PC-3 (cell line): ENCODE results near the gene DLG1. TPM values are rescaled to one million over a fixed set of nuclear protein-coding genes. Genes with fewer than 3 reads are reported as not detected.

Experiments used
- ATAC-seq: fragments of 200-7000 bp; cut with Tn5 transposase; 2 replicates; pipeline ENCODE4 v1.9.1; 2020; ENCODE audit warnings: mild to moderate bottlenecking, moderate library complexity
- BruUV-seq: library from RNA; stranded (reverse); fragments of 400-500 nt; replicated peaks from 2 replicates; lab custom pipeline; 2021; lab: Mats Ljungman, UMichigan
- CTCF ChIA-PET: fragments of 300-600 bp; sonication (Branson Sonifier 250); formaldehyde crosslinking; loops from one replicate; lab custom pipeline; 2022; ENCODE audit warnings: antibody characterized with exemption; lab: Charles Lee
- POLR2A ChIA-PET: fragments of 300-600 bp; sonication (Branson Sonifier 250); formaldehyde crosslinking; loops from one replicate; lab custom pipeline; 2022; ENCODE audit warnings: antibody characterized with exemption; ENCODE audit not compliant: unreplicated experiment; lab: Charles Lee
- DNase-seq: peaks from one replicate; pipeline ENCODE4 v3.0.0-alpha.2; 2015
- H2AFZ ChIP-seq: fragments of 300-600 bp; sonication (generic); 2 replicates; pipeline ENCODE4 v1.6.0; 2016; ENCODE audit warnings: antibody characterized with exemption, low read length
- H3F3A ChIP-seq: fragments of 300-600 bp; sonication (generic); one replicate; pipeline ENCODE4 v1.6.0; 2017; ENCODE audit warnings: antibody characterized with exemption, low read length, control low read depth, mild to moderate bottlenecking; ENCODE audit not compliant: unreplicated experiment
- H3K27ac ChIP-seq: fragments of 300-600 bp; sonication (generic); 2 replicates; pipeline ENCODE4 v1.5.1; 2016; ENCODE audit warnings: mild to moderate bottlenecking, low read length
- H3K27me3 ChIP-seq: fragments of 300-600 bp; sonication (generic); 2 replicates; pipeline ENCODE4 v1.6.1; 2016; ENCODE audit warnings: low read length, mixed read lengths
- H3K36me3 ChIP-seq: fragments of 300-600 bp; sonication (generic); 2 replicates; pipeline ENCODE4 v1.6.1; 2016; ENCODE audit warnings: low read depth, mixed run types, low read length, mixed read lengths
- H3K4me1 ChIP-seq: fragments of 300-600 bp; sonication (generic); 2 replicates; pipeline ENCODE4 v1.5.1; 2016; ENCODE audit warnings: low read length; ENCODE audit not compliant: insufficient read depth
- H3K4me2 ChIP-seq: fragments of 300-600 bp; sonication (generic); 2 replicates; pipeline ENCODE4 v1.6.0; 2016; ENCODE audit warnings: low read length
- H3K4me3 ChIP-seq: fragments of 300-600 bp; sonication (generic); 2 replicates; pipeline ENCODE4 v1.5.1; 2016; ENCODE audit warnings: mild to moderate bottlenecking, low read length, mixed read lengths
- H3K79me2 ChIP-seq: fragments of 300-600 bp; sonication (generic); 2 replicates; pipeline ENCODE4 v1.6.1; 2017; ENCODE audit warnings: low read length, mixed read lengths
- H3K9ac ChIP-seq: fragments of 300-600 bp; sonication (generic); 2 replicates; pipeline ENCODE4 v1.6.0; 2016; ENCODE audit warnings: mild to moderate bottlenecking, low read length
- H3K9me2 ChIP-seq: fragments of 300-600 bp; sonication (generic); replicated peaks from 2 replicates; pipeline ENCODE4 v1.6.1; 2016; ENCODE audit warnings: mixed run types, low read length, mixed read lengths
- H3K9me3 ChIP-seq: fragments of 300-600 bp; sonication (generic); 2 replicates; pipeline ENCODE4 v1.6.1; 2016; ENCODE audit warnings: low read length, mixed read lengths
- H4K20me1 ChIP-seq: fragments of 300-600 bp; sonication (generic); 2 replicates; pipeline ENCODE4 v1.6.1; 2016; ENCODE audit warnings: low read length, mixed read lengths
- CTCF ChIP-seq: fragments of 300-600 bp; sonication (generic); conservative IDR thresholded peaks from 2 replicates; pipeline ENCODE4 v1.5.1; 2017; ENCODE audit warnings: antibody characterized with exemption, low read depth, mild to moderate bottlenecking, low read length
- EZH2 ChIP-seq: fragments of 300-600 bp; sonication (generic); IDR thresholded peaks from one replicate; pipeline ENCODE4 v1.6.1; 2017; ENCODE audit warnings: antibody characterized with exemption, mild to moderate bottlenecking, low read length; ENCODE audit not compliant: unreplicated experiment
- EZH2phosphoT487 ChIP-seq: fragments of 300-600 bp; sonication (generic); IDR thresholded peaks from 2 replicates; pipeline ENCODE4 v1.6.1; 2018; ENCODE audit warnings: mild to moderate bottlenecking, antibody characterized with exemption, low read length, borderline replicate concordance
- intact Hi-C: fragments of 100-400 bp; cut with micrococcal nuclease; formaldehyde crosslinking; loops from 2 replicates; pipeline ENCODE4 v1.9.0; 2023
- total RNA-seq: library from RNA; depleted of rRNA; stranded (reverse); fragments of >200 nt; gene quantifications from 2 replicates; pipeline ENCODE4 v1.2.3, GENCODE V29; 2014

DLG1 gene
- total RNA-seq, 1 experiment from 2014 or later: 60.8 TPM

GRCh38 chr3:197261164-197261509, 37.3 kb downstream of the DLG1 start:
- no TSS peak for BruUV-seq
- Histone ChIP-seq H3K36me3 (peaks cover 8% of the 10 kb centered on the region), H3K4me1 (no peaks in the 10 kb centered on the region), H3K27me3 (no peaks in the 10 kb centered on the region), H3K9me3 (no peaks in the 10 kb centered on the region), H3K4me3 (no peak overlapping the region), H3K79me2 (peaks cover 97% of the 10 kb centered on the region), H2AFZ (no peak overlapping the region), H4K20me1 (peaks cover 6% of the 10 kb centered on the region), H3F3A (no peaks in the 10 kb centered on the region), H3K27ac (no peak overlapping the region), H3K9ac (no peak overlapping the region), H3K4me2 (no peak overlapping the region), H3K9me2 (no peaks in the 10 kb centered on the region)
- intact Hi-C loops: no loop called here
- ATAC-seq (no peak), DNase-seq (no peak)
- ChIA-PET POLR2A (no interaction called here), CTCF (no interaction called here)
- TF ChIP-seq EZH2phosphoT487: no peak

- no TSS peak for BruUV-seq
- intact Hi-C loops: no loop called here
- no peaks in the 10 kb centered on the region for H3K9me2 ChIP-seq
- H3K79me2 ChIP-seq: peaks cover 97% of the 10 kb centered on the region
- H3K9ac ChIP-seq: no peak overlapping the region
- H4K20me1 ChIP-seq: peaks cover 10% of the 10 kb centered on the region
- ChIA-PET CTCF (no interaction called here), POLR2A (no interaction called here)
- no peaks in the 10 kb centered on the region for H3K9me3 ChIP-seq
- H2AFZ ChIP-seq: no peak overlapping the region
- H3K36me3 ChIP-seq: peaks cover 8% of the 10 kb centered on the region
- H3K4me2 ChIP-seq: no peak overlapping the region
- no peaks in the 10 kb centered on the region for H3K4me1 ChIP-seq
- DNase-seq: no peak
- H3K4me3 ChIP-seq: no peak overlapping the region
- H3K27me3 ChIP-seq: no peaks in the 10 kb centered on the region
- H3F3A ChIP-seq: no peaks in the 10 kb centered on the region
- no peak for ATAC-seq
- H3K27ac ChIP-seq: no peak overlapping the region
- TF ChIP-seq EZH2phosphoT487 (no peak), EZH2 (no peak), CTCF (no peak)
Observed at GRCh38 chr3:197260491-197261163, 37.8 kb downstream of the DLG1 start.

- Histone ChIP-seq H3K4me1 (no peaks in the 10 kb centered on the region), H2AFZ (no peak overlapping the region), H3K4me2 (no peak overlapping the region), H3K9me3 (no peaks in the 10 kb centered on the region), H3K27ac (no peak overlapping the region), H3K9me2 (no peaks in the 10 kb centered on the region), H3K9ac (no peak overlapping the region), H3K36me3 (peaks cover 8% of the 10 kb centered on the region), H3K4me3 (no peak overlapping the region), H3K79me2 (peaks cover 97% of the 10 kb centered on the region), H3K27me3 (no peaks in the 10 kb centered on the region), H3F3A (no peaks in the 10 kb centered on the region), H4K20me1 (peaks cover 10% of the 10 kb centered on the region)
- no TSS peak for BruUV-seq
- ATAC-seq (no peak), DNase-seq (no peak)
- CTCF ChIA-PET: no interaction called here
- POLR2A ChIA-PET: no interaction called here
- intact Hi-C loops: no loop called here
- no peak for TF ChIP-seq CTCF
- no peak for TF ChIP-seq EZH2phosphoT487
- no peak for TF ChIP-seq EZH2
Observed at GRCh38 chr3:197259096-197259495, 39.3 kb downstream of the DLG1 start.
